GM12878 (cell line): ENCODE results near the gene PIGL.

Experiments used
- MAX ChIP-seq: IDR thresholded peaks from 2 replicates; pipeline ENCODE4 v1.6.1; 2012; ENCODE audit warnings: low read depth, low read length, improper control_type of control experiment
- RCOR1 ChIP-seq: conservative IDR thresholded peaks from 2 replicates; pipeline ENCODE4 v1.6.1; 2012; ENCODE audit warnings: low read depth, low read length, improper control_type of control experiment
- ZBED1 ChIP-seq: IDR thresholded peaks from 2 replicates; pipeline ENCODE4 v1.6.1; 2016; ENCODE audit warnings: borderline replicate concordance
- ZBTB33 ChIP-seq: fragments of 450-650 bp; IDR thresholded peaks from 2 replicates; pipeline ENCODE4 v1.6.1; 2017; ENCODE audit warnings: mild to moderate bottlenecking

GRCh38 chr17:16327018-16327417, 110.0 kb downstream of the PIGL start:
- no peak for TF ChIP-seq MAX
- TF ChIP-seq RCOR1: no peak
- no peak for TF ChIP-seq ZBED1
- no peak for TF ChIP-seq ZBTB33
